GM19328 (cell line): Measurements from ENCODE around the gene SGPL1.

Source experiments
- ATAC-seq: cut with Tn5 transposase; IDR thresholded peaks from one replicate; pipeline ENCODE4 v1.9.1; 2021; ENCODE audit warnings: mild to moderate bottlenecking, moderate library complexity; ENCODE audit not compliant: unreplicated experiment

The SGPL1 gene

DNA sequence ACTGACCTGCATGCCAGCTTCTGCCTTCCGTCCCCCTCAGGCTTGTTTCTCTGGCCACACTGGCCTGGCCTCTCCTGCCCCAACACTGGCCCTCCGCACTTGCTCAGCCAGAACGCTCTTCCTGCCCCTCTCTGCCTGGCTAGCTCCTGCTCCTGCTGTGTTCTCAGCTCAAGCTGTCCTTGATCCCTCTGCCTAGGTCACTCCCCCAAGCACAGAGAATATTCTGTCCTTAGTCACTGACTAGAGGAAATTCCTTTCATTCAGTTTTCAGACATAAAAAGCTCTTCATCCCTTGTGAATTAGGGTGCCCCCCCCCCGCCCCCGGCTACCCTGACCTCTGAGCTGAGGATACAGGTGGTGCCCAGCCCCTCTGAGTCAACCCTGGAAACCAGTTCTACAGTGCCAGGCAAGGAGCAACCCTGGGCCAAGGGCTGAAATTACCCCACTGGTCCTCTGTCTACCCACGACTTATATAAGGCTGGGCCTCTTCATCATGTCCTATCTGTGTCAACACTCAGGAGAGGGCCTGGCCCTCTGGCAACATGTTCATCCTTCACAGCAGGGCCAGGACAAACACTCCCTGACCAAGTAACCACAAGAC, 6.6 kb upstream of the SGPL1 start:
- no peak for ATAC-seq

DNA sequence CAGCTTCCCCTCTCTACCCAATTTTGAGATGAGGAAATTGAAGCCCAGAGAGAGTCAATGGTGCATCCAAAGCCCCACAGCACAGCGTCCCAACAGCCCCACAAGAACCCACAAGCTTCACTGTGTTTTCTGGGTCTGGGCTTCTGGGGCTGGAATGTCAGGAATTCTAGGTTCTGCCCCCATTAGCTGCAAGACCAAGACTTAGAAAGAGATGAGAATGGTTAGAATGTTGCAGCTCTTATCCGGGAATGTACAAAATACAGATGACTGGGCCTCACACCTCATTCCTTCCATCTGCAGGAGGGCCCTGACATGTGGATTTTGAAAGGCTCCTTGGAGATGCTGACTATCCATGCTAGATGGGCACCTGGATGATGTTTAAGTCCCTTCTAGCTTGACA, 6.0 kb upstream of the SGPL1 start:
- ATAC-seq: no peak

DNA sequence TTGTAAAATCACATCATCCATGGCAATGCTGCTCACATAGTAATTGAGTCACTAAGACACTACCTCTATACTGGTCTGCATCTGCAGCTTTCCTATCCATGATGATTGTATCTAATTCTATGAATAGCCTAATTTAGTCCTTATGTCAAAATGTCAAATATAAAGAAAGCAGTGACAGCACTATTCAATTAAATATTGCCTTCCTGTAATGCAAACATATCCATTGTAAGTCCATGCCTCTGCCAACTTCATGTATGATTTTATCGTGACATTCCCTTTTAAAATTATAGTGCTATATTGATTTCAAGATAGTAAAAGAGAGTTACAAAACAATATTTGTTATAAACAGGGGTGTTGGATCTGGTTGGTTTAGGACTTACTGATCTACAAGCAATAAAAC, 4.8 kb upstream of the SGPL1 start:
- no peak for ATAC-seq

DNA sequence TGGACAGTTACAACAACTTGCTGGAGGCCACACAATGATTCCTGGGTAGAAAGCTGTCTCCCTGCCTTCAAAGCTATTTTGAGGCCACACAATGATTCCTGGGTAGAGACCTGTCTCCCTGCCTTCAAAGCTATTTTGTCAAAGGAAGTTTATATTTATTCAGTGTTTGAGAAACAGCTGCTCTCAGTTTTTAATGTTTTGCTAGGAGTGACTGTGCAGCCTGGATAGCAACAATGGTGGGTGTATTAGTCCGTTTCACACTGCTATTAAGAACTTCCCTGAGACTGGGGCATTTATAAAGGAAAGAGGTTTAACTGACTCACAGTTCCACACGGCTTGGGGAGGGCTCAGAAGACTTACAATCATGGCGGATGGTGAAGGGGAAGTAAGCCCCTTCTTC, 3.9 kb upstream of the SGPL1 start:
- no peak for ATAC-seq

DNA sequence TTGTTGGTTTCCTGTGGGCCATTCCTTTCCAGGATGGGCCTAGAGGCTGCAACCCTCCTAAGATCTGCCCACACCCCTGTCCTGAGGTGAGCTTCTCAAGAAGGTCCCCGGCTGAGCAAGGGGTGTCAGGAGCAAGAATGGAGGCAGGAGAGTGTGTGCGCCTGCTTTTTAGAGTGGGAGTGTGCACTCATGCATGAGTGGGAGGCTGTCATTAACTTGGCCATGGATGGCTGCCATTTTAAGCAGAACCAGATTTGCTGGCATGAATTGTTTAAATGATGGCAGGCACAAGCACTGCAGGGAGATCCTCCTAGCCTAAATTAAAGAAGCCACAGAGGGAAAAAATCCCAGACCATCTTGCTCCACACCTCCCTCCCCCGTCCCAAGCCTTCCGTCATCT, 2.9 kb upstream of the SGPL1 start:
- no peak for ATAC-seq

DNA sequence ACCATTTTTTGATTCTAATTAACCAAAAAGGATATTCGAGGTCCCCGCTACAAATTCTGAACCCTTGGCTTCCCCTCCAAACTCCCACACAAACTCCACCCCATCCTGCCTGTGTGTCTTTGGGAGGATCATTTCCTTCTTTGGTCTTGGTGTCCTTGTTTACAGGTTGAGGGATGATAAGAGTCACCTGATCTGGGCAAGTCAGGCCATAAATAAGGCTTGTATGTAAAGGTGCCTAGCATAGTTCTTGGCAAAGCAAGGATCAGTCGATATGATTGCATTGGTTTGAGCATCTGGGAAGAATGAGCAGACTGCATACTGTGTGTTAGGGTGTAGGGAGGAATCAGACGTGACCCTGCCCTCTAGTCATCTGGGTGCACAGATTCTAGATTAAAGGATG, 1.6 kb upstream of the SGPL1 start:
- no peak for ATAC-seq

DNA sequence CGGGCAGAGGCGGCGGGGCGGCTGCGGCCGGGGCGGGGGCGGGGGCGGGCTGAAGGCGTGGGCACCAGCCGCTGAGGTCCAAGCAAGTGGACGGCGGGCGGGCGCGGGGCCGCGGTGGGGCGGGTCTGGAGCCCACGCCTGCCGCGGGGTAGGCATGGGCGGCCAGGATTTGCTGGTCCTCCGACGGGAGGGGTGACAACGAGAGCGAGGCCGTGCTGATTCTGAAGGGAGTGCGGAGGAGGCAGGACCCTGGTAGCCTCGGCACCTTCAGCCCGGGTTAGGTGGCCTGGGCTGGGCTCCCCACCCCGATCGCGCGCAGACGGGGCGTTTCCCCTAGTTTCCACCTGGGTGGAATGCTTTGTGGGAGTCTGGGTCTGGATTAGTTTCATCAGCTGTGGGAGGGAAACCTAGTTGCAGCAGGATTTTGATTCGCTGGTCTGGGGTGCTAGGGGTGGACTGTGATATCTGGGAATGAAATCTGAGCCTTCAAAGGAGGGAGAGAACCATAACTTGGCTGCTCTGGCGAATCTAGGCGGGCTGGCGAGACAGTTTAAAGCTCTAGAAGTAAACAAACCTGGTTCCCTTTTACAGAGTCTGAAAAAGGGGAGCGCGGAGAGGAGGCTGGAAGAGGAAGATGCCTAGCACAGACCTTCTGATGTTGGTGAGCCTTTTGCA, 609 bp downstream of the SGPL1 start:
- peak; percentile 8 for ATAC-seq

DNA sequence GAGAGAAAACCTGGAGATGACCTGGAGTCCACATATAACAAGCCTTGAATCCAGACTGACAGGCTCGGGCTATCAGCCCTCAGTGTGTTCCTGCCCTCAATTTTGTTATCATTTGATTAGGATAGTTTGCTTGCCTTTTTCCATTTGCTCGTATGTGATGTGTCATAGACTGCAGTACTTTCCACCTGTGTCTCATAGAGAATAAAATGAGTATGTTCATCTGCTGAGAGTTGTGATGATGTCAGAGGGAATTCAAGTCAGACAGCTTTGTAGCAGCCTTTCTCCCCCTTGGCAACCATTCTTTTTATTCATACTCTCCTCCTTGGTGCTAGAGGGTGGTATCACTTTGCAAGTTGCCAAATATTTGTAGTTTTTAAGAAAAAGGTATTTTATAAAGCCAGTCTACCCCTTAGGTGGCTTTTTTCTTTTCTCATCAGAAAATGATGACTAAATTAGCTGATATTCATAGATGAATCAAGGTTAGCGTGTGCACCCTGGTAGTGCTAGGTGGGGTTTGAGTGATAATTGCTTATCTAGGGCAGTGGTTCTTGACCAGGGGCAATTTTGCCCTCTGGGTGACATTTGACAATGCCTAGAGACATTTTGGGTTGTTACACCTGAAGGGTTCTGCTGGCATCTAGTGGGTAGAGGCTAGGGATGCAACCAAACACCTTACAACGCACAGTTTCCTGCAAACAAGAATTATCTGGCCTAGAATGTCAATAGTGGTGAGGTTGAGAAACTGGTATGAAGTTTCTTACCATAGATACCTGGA, 5.4 kb downstream of the SGPL1 start:
- ATAC-seq: no peak

DNA sequence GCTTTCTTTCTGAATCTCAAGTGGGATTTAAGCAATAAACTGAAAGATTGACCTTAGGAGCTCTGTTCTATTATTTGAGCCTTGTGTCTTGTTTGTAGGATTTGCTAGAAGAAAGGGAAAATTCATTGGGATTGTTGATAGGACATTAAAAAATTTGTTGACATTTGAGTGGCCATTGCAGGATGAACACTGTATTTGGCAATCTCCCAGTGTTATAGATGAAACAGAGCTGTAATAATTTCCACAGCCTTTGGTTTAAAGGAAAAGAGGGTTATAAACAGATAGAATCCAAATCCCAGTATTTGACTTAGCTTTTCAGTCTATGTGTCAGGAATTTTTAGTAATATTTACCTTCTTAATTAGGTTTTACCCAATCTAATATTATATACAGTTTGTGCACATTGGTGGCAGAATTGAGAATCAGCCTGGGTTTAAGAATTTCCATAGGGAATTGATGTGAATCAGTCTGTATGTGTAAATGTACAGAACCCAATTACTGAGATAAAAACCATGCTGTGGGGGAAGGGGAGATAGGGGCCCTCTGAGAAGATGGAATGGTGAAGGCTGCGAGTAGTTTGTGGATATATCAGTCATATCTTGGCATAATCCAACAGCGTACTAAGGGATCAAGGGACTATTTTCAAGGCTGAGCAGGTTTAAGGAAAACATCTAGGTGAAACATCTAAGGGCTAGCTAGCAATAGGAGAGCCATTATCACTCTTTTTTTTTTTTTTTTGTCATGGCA, 6.5 kb downstream of the SGPL1 start:
- no peak for ATAC-seq

DNA sequence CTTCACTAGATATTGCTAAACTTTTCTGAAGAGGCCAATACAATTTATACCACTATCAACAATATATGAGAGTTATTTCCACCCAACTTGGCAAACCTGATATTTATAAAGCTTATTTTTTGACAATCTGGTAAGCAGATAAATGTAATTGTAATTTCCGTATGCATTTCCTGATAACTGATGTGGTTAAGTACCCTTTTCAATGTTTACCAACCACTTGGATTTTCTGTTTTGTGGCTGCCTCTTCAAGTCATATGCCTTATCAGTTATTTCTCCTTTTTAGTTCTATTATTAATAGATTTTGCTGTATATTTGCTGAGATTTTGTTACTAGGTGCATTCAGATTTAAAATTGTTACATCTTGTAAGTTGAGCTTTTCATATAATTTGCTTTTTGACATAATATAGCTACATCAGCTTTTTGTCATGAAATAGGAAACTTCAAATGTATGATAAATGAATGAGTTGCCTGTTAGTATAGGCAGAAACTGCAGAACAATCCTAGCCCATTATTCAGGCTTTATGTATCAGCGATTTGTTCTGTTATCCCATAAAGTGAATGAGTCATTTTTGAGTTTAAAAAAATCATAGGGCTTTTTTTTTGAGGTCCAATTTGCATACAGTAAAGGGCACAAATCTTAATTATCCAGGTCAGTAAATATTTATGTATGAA, 11.5 kb downstream of the SGPL1 start:
- no peak for ATAC-seq

DNA sequence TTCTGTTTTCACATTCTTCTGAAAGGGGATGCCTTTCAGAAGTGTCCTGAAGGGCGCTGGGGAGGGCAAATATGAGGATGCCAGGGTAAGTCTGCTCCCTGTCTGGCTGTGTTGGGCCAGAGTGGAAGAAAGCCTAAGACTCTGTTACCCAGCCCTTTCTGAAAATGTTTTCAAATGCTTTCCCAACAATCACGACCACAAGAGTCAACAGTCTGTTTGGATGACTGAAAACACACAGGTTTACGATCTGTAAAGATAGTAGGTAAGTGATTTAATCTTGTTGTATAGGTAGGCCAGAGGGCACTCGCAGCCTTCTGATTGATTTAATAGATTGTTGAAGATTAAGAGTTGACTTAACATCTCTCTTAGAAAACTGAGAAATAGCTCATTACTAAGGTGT, 13.2 kb downstream of the SGPL1 start:
- ATAC-seq: no peak

DNA sequence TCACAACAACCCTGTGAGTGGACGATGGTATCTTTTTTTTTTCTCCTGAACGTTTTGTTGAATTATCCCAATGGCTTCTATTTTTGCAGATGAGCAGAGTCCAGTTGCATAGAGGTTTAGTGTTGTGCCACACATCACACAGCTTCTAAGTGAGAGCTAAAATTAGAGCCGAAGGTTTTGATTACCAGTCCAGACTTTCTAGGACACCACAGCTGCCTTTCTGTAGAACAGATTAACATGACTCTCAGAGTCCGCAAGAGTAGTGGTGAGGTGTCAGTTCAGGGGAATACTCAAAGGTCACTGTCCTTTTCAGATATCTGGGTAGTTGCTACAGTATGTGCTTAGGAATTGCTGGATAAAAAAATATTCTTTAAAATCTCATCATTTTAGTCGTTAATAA, 13.8 kb downstream of the SGPL1 start:
- no peak for ATAC-seq

DNA sequence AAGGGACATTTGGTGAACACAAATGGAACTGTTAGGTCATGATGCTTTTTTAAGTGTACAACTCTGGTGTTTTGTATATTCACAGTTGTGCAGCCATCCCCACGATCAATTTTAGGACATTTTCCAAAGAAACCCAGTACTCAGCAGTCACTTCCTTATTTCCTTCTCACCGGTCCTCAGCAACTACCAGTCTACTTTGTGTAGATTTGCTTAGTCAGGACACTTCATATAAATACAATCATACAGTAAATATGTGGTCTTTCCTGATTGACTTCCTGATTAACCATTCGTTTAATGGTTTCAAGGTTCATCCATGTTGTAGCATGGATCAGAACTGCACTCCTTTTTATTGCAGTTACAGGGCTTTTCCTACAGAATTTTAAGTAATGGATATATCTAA, 14.4 kb downstream of the SGPL1 start:
- ATAC-seq: no peak

DNA sequence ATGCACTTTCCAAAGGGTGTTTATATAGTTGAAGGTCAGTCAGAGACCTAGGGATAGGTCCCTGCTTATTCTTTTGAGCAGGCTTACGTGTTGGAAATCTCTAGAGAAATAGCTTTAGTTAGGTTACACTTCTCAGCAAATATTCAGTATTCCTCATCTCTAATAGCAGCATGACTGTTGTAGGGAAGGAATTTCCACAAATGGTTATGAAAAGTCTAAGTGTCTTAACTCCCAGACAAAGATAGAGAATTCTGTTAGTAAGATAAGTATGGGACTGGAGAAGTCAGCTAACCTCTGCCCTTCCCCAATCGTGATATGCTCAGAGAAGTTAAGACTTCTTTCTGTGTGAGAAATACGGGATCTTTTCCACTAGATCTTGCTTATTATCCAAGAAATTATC, 16.5 kb downstream of the SGPL1 start:
- ATAC-seq: no peak

DNA sequence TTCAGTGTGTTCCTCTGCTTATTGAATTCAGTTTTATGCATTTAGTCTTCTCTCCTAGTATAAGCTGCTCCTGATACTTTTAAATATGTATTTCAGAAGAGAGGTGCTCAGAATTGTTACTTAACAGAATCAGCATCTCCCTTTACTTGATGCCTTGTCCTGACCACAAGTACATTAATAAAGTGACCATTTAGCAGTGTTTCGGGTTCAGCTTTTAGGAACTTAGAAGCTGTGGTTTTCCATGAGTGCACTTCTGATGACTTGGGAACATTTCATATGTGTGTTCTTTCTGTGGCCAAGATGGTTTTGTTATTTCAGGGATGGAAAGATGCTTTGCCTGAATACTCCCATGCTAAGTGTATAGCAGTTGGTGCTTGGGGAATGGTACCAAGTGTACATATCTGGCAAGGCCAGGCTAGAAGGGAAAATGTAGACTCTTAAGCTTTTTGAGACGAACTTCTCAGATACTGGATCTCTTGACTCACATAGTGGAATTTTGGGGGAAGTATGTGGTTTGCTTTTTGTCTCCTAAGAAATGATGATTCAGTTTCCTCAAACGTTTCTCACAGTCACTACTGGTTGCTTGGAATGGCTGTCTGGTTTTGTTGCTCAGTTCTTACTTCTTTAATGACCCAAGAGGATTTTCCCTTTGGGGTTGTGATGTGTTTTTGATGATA, 17.2 kb downstream of the SGPL1 start:
- no peak for ATAC-seq

DNA sequence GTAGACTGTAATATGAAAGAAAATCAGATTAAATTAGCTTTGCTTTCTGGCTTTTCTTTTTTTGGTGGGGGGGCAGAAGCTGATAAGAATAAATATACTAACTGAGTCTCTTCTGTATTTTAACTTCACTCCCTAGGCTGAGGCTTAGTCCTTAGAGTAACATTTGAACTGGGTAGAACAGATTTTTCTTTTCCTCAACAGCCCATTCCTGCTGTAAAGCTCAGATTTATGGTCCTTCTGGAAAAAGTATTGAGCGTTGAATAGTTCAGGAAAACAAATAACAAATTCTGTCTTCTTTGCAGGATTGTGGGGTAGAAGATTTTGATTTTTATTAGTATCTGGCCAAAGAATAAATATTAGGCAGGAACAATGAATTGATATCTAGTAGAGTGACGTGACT, 17.9 kb downstream of the SGPL1 start:
- no peak for ATAC-seq

DNA sequence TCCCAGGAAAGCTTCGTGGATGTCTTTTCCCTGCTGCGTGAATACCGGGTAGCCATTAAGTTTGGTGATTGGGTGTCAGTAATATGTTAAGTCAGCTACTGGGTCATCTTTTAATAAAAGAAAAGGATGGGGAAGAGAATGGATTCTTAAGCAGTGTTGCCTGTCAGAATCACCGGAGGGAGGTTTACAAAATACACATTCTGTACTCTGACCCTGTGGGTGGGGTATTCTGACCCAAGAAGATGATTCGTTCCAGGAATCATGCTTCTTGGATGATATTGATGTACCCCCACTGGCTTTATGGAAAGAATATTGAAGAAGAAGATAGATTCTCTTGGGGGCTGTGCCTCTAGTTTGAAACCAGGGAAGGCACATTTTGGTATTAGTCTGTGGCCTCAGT, 18.3 kb downstream of the SGPL1 start:
- ATAC-seq: no peak

DNA sequence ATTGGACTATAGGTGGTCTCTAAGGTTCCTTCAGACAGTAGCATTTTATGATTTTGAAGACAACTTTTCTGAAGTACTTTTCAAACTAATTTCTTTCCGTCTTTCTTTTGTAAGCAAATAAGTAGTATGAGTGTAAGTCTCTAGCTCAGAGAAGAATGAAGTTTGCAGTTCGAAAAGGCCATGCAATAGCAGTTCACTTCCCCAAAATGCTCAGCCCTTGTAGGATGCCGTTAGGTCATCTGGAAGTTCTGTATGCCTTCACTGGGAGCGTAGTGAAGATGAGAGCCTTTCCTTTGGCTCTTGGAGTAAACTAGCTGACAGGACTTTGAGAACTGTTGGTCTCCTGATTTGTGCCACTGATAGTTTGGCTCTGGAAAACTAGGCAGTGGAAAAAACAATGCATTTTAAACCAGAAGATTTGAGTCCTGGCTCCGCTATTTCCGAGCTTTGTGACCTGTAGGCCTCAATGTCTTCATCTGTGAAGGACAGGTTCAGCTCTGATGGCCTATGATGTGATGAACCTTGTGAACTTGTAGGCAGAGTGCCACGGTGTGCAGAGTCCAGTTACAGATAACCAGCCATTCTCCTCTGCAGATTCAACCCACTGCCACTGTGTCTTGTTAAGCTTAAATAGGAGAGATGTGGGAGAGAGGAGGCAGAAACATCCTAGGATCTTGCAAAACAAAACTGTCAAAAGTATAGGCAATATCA, 18.8 kb downstream of the SGPL1 start:
- no peak for ATAC-seq

DNA sequence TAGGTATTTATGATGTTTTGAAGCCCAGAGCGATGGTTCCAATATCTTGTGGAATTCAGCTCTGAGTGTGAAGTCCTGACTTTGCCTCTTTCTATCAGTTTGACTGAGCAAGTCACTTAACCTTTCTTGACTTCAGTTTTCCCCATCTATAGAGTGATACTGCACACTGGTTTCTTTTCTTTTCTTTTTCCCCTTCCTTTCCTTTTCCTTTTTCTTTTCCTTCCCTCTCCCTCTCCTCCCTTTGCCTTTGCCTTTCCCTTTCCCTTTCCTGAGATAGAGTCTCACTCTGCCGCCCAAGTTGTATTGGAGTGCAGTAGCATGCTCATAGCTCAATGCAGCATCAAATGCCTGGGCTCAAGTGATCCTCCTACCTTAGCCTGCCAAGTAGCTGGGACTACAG, 20.6 kb downstream of the SGPL1 start:
- ATAC-seq: no peak

DNA sequence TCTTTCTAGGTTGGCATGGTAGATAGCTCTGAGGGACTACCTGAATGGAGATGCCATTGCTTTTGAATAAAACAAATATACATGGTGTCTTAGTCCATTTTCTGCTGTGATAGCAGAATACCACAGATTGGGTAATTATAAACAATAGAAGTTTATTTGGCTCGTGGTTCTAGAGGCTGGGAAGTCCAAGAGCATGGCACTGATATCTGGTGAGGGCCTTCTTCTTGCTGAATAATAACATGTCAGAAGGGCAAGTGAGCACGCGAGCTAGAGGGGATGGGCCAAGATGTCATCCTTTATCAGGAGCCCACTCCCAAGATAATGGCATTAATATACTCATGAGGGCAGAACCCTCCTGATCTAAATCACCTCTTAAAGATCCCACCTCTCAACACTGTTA, 21.9 kb downstream of the SGPL1 start:
- no peak for ATAC-seq
